Daoy (cell line): ENCODE data around the gene EPHB1. TPM values are rescaled to one million over a fixed set of nuclear protein-coding genes. Genes with fewer than 3 reads are reported as not detected.

Source experiments
- DNase-seq: peaks from one replicate; pipeline ENCODE4 v3.0.0-alpha.2; 2015; ENCODE audit warnings: low read depth
- total RNA-seq: library from RNA; depleted of rRNA; stranded (reverse); fragments of >200 nt; shearing (Covaris generic); gene quantifications from 2 replicates; pipeline ENCODE4 v1.2.3, GENCODE V29; 2014

Gene EPHB1
- total RNA-seq, 1 experiment from 2014 or later: 2.5 TPM

- DNase-seq: no peak
Observed at GRCh38 chr3:134849561-134849960, 54.5 kb downstream of the EPHB1 start.

DNA sequence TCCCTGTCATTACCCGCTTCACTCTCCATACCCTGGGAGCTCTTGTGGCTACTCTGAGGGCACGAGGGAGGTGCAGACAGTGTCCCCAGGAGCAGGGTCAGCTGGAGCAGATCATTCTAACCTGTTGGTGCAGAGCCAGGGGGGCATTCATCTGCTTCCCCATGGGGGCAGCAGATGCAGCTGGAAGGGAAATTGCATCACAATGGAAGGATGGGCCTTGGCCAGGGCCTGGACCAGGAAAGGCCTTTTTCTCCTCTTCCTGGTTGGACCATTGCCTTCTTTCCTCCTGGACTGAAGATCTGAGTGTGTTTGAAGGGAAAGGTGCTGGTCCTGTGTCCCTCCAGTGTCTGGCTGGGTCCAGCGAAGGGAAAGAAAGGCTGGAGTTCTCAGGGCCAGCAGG, 55.7 kb downstream of the EPHB1 start:
- DNase-seq: no peak

DNA sequence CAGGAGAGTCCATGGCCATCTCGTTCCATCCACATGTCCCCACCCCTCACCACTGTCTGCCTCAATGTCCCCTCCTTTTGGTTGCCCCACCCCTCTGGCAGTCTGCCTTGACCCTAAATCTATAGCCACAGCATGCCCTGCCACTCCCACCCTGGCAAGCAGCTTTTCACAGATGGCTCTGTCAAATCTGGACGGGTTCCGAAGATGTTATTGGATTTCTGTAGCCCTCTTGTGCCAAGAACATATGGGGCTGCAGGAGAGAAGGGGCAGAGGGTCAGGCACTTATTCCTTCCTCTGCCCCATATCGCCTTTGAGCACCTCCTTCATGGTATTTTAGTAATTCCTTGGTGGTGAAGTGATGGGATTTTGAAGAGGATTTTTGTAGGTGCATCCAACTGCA, 57.1 kb downstream of the EPHB1 start:
- DNase-seq: no peak

DNA sequence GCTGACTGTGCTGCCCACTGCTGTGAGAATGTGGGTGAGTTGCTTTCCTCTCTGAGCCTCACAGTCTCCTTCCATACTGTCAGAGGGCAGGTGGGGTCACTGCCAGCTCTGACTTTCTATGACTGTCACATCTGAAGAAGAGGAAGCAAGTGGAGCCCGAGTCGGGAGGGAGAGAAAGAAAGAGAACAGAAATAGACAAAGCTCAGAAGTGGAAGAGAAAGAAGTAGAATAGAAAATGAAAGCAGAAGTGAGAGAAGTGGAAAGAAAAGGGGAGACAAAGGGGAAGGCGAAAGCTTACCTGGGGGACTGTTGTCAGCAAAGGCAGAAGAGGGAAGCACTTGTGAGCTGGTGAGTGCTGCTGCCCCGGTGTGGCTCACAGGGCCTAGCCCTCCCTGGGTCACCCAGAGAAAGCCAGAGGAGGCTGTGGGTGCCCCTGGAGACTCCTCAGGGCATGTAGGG, 57.9 kb downstream of the EPHB1 start:
- no peak for DNase-seq

DNA sequence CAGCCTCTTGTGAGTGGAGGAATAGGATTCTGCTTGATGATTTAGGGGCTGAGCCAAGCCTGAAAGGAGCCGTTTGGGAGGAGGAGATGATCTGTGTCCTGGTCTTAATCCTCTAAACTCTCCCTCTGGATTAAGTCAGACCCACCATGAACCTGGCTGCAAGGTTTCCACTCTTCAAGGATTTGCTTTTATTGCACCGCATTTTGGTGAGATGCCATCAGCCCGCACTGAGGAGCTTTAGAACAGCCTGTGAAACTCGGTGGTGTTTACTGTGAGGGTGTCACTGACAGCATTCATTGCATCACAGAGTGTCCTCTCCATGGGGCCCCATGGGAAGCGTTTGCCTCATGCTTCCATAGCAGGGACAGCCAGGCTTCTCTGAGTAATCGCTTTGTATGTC, 59.2 kb downstream of the EPHB1 start:
- DNase-seq: no peak

- no peak for DNase-seq
Observed at GRCh38 chr3:134857356-134857755, 62.3 kb downstream of the EPHB1 start.

DNA sequence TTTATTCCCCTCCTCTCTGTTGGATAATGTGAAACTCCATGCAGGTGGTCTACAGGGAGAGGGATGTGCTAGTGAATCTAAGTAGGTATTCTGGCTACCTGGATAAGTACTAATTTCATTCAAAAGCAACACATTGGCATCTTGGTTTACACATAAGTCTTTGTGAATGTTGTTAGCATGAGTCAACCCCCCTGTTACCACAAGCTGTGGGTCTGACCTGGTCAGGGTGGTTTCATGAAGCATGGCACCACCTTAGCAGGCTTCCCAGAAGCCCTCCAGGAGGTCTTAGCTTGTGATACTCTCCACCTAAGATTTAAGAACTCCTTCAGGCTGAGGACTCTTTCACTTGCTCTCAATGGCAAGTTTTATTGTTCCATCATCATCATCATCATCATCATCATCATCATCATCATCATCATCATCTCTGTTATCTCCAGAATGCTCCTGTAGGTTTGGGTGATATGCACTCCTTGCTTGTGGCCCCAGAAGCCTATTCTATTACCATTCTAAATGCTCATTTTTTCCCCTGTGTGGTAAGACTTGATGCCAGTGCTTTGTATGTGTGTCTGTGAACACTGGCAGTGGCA, 62.8 kb downstream of the EPHB1 start:
- peak; percentile 23 for DNase-seq

GRCh38 chr3:134858441-134859035, 63.5 kb downstream of the EPHB1 start:
- DNase-seq: no peak

- no peak for DNase-seq
Observed at GRCh38 chr3:134859341-134859740, 64.3 kb downstream of the EPHB1 start.

DNA sequence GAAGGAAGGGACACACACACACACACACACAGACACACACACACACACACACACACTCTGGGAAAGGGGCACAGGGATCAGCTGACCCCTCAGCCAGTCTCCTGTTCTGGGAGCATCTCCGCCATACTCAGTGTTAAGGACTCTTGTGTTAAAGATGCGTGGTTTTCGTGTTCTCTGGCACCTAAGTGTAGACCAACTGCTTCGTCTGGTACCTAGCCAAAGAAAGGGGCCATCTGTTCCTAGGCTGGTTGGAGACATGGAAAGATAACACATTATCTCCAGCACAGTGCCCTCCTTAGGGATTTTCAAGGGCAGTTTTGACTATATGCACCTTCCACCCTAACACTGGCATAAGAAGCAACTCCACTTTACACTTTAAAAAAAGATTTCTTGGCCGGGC, 65.1 kb downstream of the EPHB1 start:
- DNase-seq: no peak

DNA sequence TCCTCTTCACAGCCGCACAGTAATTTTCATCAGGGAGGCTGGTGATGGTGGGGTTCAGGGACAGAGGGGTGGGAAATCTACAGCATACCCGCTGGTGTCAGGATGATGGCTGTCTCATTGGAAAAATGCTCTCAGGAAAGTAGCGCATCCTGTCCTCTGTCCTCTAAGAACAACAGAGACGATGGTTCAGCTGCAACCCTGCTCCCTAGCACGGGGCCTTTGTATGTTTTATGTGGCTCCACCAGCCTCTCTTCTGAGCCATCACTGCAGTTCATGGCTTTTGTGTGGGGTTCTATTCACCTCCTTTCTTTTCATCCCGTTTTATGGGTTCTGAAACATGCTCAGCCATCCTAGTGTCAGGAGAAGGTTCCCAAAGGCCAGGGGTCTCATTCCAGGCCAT, 68.9 kb downstream of the EPHB1 start:
- no peak for DNase-seq

DNA sequence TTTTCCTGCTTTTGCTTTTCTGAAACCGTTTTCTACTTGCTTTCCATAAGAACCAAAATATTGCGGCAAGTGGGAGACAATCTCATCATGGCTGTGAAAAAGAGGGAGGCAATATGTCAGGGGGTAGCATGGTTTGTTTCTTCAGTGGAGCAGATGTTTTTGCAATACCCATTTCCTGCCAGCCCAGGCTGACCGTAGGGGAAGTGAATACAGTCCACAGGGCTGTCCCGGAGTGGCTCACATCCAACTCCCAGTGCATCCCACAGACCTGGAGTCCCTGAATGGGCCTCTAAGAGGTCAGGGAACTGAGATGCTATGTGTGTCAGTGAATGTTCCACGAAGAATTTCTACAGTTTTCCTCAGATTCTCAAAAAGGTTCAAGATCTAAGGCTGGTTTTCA, 69.6 kb downstream of the EPHB1 start:
- DNase-seq: peak; percentile 47

- DNase-seq: no peak
Observed at GRCh38 chr3:134867277-134867676, 72.2 kb downstream of the EPHB1 start.

- DNase-seq: peak; percentile 52
Observed at GRCh38 chr3:134869153-134869726, 74.2 kb downstream of the EPHB1 start.

- DNase-seq: no peak
Observed at GRCh38 chr3:134871818-134872217, 76.8 kb downstream of the EPHB1 start.

GRCh38 chr3:134872440-134873388, 77.7 kb downstream of the EPHB1 start:
- DNase-seq: no peak

DNA sequence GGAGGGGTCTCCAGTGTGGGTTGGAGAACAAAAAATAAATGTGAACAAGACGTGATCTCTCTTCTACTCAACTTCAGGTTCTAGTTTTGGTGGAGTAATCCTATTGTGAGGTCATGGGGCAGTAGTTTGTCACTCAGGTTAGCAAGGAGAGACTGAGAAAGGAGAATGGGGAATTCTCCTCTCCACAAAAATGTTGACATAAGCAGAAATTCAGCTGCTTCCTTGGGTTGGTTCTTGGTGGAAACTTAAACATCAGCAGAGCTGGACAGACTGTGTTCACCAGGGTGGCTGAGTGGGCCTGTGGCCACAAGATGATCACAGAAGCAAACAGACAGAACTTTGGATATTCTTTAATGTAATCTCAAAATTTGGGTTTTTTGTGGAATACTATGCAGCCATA, 78.7 kb downstream of the EPHB1 start:
- DNase-seq: no peak

GRCh38 chr3:134874737-134875413, 79.8 kb downstream of the EPHB1 start:
- peak; percentile 45 for DNase-seq

GRCh38 chr3:134876836-134877235, 81.8 kb downstream of the EPHB1 start:
- no peak for DNase-seq

GRCh38 chr3:134877788-134878187, 82.7 kb downstream of the EPHB1 start:
- peak; percentile 38 for DNase-seq

DNA sequence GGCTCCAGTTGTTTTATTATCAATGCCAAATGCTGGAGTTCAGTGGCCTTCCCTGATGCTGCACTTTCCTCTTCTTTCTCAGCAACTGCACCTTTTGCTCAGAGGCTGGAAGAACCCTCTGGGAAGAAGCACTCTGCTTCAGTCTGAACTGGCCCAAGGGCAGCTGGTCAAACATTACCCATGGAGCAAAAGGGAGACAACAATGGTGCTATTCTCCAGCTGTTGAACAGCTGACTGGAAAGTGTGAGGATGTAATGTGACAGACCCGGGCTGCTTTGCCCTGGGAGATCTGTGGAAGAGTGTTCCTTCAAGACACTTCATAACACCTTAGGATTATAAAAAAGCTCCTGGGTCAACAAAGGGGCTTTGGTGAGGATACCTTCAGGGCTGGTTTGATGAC, 84.9 kb downstream of the EPHB1 start:
- no peak for DNase-seq

GRCh38 chr3:134880431-134880830, 85.4 kb downstream of the EPHB1 start:
- no peak for DNase-seq
